Transverse colon (tissue), 4 donors: ENCODE results near the gene SPAG6. TPM values are rescaled to one million over a fixed set of nuclear protein-coding genes. Genes with fewer than 3 reads are reported as not detected.

Experiments
- DNase-seq: peaks from one replicate; pipeline ENCODE4 v3.0.0-alpha.2; 2019
- H3K27ac ChIP-seq, 4 donors: fragments of 200-600 bp; sonication (generic); 2 replicates each; pipeline ENCODE4 v1.5.1; 2016 to 2018; ENCODE audit warnings: inconsistent platforms in 4 of 4
- H3K27me3 ChIP-seq: fragments of 200-600 bp; sonication (generic); 2 replicates; pipeline ENCODE4 v1.5.1; 2017; ENCODE audit warnings: inconsistent platforms
- H3K36me3 ChIP-seq, 4 donors: fragments of 200-600 bp; sonication (generic); 2 replicates each; pipeline ENCODE4 v1.5.1; 2017 to 2019; ENCODE audit warnings: inconsistent platforms in 4 of 4
- H3K4me1 ChIP-seq, 4 donors: fragments of 200-600 bp; sonication (generic); 2 replicates each; pipeline ENCODE4 v1.5.1; 2017 to 2020; ENCODE audit warnings: inconsistent platforms in 4 of 4
- H3K4me3 ChIP-seq, 4 donors: fragments of 200-600 bp; sonication (generic); 1 replicate in 1 of 4; 2 replicates in 3 of 4; pipeline versions ENCODE4 v1.5.1 to v1.6.1; 2017 to 2019; ENCODE audit warnings: inconsistent platforms in 4 of 4
- H3K9me3 ChIP-seq, 2 donors: fragments of 200-600 bp; sonication (generic); 2 replicates each; pipeline ENCODE4 v1.5.1; 2017 to 2019; ENCODE audit warnings: inconsistent platforms in 2 of 2
- CTCF ChIP-seq, 5 experiments: fragments of 200-600 bp in 3 of 5; fragments of 450-650 bp in 2 of 5; sonication (generic) in 3 of 5; IDR thresholded peaks; 1 replicate in 2 of 5; 2 replicates in 3 of 5; pipeline ENCODE4 v1.5.1; 2016 to 2017; ENCODE audit warnings: antibody characterized with exemption in 5 of 5, inconsistent platforms in 3 of 5, mild to moderate bottlenecking in 2 of 5, moderate library complexity in 1 of 5
- EP300 ChIP-seq: sonication (generic); formaldehyde crosslinking; IDR thresholded peaks from one replicate; pipeline ENCODE4 v1.6.1; 2017; ENCODE audit warnings: antibody characterized with exemption, low read depth
- POLR2A ChIP-seq: fragments of 450-650 bp; IDR thresholded peaks from one replicate; pipeline ENCODE4 v1.6.1; 2016; ENCODE audit warnings: antibody characterized with exemption, mild to moderate bottlenecking, moderate library complexity
- POLR2AphosphoS5 ChIP-seq, 3 donors: sonication (generic); formaldehyde crosslinking; IDR thresholded peaks; one replicate each; pipeline ENCODE4 v1.6.1; 2016; ENCODE audit warnings: antibody characterized with exemption in 3 of 3
- WGBS, 2 donors: methylation state at CpG; one replicate each; pipeline ENCODE4 v1.1.5; 2018; ENCODE audit warnings: low coverage in 1 of 2; 5-methylcytosine and 5-hydroxymethylcytosine counted together
- in situ Hi-C, 4 donors: fragments of 200-750 bp; cut with MboI; loops; one replicate each; pipeline versions ENCODE4 v1.15.0 to v1.15.1; 2017; ENCODE audit warnings: low sequenced_read_pairs in 3 of 4, low pct_ligation_motif_present in 1 of 4, low pct_unique_long_range_greater_than_20kb in 1 of 4
- intact Hi-C: fragments of 100-400 bp; cut with DNase I; formaldehyde crosslinking; loops from one replicate; pipeline ENCODE4 v1.15.1; 2023; ENCODE audit warnings: low total_unique reads
- total RNA-seq, 4 donors: library from RNA; depleted of rRNA; stranded (reverse); fragments of >200 nt; gene quantifications; one replicate each; pipeline ENCODE4 v1.1.0, GENCODE V29; 2016

The SPAG6 gene
- total RNA-seq, 4 donors from 2014 or later = not detected

GRCh38 chr10:22410846-22411245 lies 65.5 kb downstream of the SPAG6 start:
- Histone ChIP-seq H3K27me3 (no peaks in the 10 kb centered on the region), H3K4me1 (no peaks in the 10 kb centered on the region), H3K36me3 (no peaks in the 10 kb centered on the region), H3K27ac (no peak overlapping the region), H3K4me3 (no peak overlapping the region), H3K9me3 (no peaks in the 10 kb centered on the region)
- in situ Hi-C loops (no loop called here), intact Hi-C loops (no loop called here)
- no peak for DNase-seq
- no peak for TF ChIP-seq POLR2A
- no peak for TF ChIP-seq POLR2AphosphoS5 (IDR thresholded peaks at IDR 0.05)
- TF ChIP-seq CTCF (IDR thresholded peaks at IDR 0.05) = no peak
- TF ChIP-seq EP300 = no peak
- 73 to 85% methylated on average over 5 of the region's 5 CpGs for WGBS, 2 donors

- intact Hi-C loops = no loop called here
- no peaks in the 10 kb centered on the region for H3K4me1 ChIP-seq
- no peaks in the 10 kb centered on the region for H3K36me3 ChIP-seq
- no peak overlapping the region for H3K27ac ChIP-seq
- TF ChIP-seq POLR2A (no peak), EP300 (no peak), POLR2AphosphoS5 (IDR thresholded peaks at IDR 0.05) (no peak), CTCF (IDR thresholded peaks at IDR 0.05) (no peak)
- no peaks in the 10 kb centered on the region for H3K27me3 ChIP-seq
- no peak for DNase-seq
- H3K4me3 ChIP-seq = no peak overlapping the region
- in situ Hi-C loops = no loop called here
- WGBS, 2 donors = 91 to 97% methylated on average over 3 of the region's 3 CpGs
- no peaks in the 10 kb centered on the region for H3K9me3 ChIP-seq
These were observed 68.8 kb downstream of the SPAG6 start for GRCh38 chr10:22414146-22414545.

- 83 to 89% methylated on average over 2 of the region's 2 CpGs for WGBS, 2 donors
- no peaks in the 10 kb centered on the region for H3K27me3 ChIP-seq
- no peak overlapping the region for H3K27ac ChIP-seq
- H3K4me1 ChIP-seq = no peaks in the 10 kb centered on the region
- in situ Hi-C loops (no loop called here), intact Hi-C loops (no loop called here)
- TF ChIP-seq CTCF (IDR thresholded peaks at IDR 0.05) (no peak), POLR2AphosphoS5 (IDR thresholded peaks at IDR 0.05) (no peak), POLR2A (no peak), EP300 (no peak)
- H3K9me3 ChIP-seq = no peaks in the 10 kb centered on the region
- H3K36me3 ChIP-seq = no peaks in the 10 kb centered on the region
- DNase-seq = no peak
- H3K4me3 ChIP-seq = no peak overlapping the region
These were observed 69.8 kb downstream of the SPAG6 start for GRCh38 chr10:22415072-22415471.

GRCh38 chr10:22417736-22418268 lies 72.5 kb downstream of the SPAG6 start:
- in situ Hi-C loops = no loop called here
- intact Hi-C loops = no loop called here
- TF ChIP-seq CTCF (IDR thresholded peaks at IDR 0.05) (no peak), EP300 (no peak)
- Histone ChIP-seq H3K27ac (no peak overlapping the region), H3K36me3 (no peaks in the 10 kb centered on the region), H3K4me1 (no peaks in the 10 kb centered on the region), H3K27me3 (no peaks in the 10 kb centered on the region), H3K4me3 (no peak overlapping the region), H3K9me3 (no peaks in the 10 kb centered on the region)
- 52 to 82% methylated on average over 3 of the region's 3 CpGs for WGBS, 2 donors
- no peak for DNase-seq
